Anterior cingulate cortex (tissue), 58 donors: ENCODE data around the gene DTX1.

Source experiments
- DNase-seq, 58 donors: peaks; one replicate each; lab custom pipeline; 2025; lab: John Stamatoyannopoulos, UW

DTX1 gene

DNA sequence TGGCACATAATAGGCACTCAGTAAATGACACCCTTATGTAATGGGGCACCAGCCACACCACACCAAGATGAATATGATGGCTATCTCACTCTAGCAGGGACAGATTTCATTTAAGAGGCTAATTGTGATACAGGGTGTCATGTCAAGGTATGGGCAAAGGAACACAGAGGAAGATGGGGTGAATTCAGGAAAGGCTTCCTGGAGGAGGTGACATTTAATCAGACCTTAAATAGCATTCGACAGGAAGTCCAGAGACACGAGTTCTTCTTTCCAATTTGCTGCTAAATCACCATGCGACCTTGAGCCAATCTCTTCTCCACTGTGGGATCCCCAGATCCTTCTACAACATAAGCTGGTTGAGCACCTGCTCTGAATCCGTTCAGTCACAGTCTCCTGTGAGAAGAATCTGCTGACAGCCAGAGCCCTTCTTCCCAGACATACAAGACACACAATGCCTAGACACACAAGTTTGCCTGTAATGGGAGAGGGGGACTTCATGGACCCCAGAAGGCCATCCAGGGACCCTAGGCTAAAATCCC, 1.5 kb upstream of the DTX1 start:
- DNase-seq, result no peak

DNA sequence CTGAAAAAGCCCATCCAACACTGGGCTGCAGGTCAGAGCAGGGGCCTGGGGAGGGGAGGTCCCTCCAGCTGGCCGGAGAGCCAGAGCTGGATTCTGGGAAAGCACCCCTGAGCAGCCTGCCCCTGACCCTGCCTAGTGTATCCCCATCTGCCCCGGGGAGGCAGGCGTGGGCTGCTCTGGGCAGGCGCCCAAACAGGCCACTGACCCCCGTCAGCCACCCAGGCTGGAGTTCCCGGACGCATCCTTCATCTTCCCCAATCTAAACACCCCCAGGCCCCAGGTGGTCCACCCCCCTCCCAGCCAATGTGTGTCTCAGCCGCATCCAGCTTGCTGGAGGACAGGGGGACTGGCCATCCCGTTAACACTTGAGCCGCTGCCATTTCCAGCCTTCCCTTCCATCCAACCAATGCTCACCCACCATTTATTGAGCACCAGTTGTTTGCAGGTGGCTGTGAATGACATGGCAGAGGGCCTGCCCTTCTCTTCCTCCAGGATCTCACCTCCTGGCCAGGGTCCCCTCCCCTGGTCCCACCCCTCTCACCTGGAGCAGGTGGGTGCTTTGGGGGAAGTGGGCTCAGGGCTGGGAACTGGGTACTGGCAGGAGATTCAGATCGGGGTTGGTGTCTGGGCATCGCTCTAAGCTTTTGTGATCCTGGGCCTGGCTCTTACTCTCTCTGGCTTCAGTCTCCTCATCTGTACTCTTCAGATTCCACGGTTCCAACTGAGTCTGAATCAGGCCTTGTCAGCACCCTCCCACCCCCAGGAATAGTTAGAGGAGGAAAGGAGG, 743 bp upstream of the DTX1 start:
- DNase-seq, result no peak

DNA sequence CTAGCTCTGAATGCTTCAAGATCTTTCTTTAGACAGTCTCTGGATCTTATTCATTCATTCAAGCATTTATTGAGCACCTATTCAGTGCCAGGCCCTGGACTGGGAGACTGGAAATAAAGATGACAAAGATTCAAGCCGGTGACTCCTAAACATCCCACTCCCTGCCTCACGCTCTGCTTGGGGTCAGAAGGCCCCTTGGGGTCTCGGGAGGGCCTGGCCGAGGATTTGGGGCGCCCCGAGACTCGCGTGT, 224 bp upstream of the DTX1 start:
- no peak for DNase-seq

DNA sequence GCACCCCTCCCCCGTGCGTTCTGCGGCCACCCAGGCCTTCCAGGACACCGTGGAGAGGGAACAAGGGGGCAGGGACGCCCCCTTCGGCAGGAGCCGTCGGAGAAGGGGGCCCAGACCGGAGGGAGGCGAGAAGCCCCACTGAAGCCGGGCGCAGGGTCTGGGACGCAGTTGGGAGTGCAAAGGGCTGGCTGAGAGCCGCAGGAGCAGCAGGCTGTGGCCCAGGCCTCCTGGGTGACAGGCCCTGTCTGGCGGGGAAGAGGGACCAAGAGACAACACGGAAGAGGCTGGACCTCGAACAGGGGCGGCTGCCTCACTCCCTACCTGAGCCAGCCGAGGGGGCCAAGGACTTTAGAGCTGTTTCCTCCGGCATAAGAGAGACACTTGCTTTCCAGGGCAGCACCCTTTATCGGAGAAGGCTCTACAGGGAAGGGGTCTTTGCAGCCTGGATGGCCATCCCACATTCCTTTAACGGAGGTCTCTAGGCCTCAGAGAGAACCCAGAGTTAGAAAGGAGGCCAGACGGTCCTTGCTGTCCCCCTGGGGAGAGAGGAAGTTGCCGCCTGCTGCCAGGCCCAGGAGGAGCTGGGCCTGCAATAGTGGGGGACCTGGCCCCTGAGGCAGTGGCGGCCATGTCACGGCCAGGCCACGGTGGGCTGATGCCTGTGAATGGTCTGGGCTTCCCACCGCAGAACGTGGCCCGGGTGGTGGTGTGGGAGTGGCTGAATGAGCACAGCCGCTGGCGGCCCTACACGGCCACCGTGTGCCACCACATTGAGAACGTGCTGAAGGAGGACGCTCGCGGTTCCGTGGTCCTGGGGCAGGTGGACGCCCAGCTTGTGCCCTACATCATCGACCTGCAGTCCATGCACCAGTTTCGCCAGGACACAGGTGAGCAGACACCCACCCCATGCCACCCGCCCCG, 1.3 kb downstream of the DTX1 start:
- DNase-seq, result peak in 2 of 58 donors; percentile 50 to 52

DNA sequence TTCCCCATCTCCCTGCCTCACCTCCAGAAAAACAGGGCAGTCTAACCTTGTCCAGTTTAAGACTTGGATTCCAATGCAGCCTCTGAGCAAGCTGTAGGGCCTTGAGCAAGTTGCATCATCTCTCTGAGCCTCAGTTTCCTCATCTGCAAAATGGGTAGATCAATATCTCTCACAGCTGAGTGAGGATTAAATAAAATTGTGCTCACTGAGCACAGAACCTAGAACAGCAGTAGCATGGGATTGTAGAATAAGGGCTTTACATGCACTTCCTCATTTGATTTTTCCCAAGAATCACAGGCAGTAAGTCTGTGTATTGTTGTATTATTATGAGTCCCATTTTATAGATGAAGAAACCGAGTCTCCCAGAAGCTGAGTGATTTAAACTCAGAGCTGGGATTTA, 2.0 kb downstream of the DTX1 start:
- DNase-seq, result no peak

DNA sequence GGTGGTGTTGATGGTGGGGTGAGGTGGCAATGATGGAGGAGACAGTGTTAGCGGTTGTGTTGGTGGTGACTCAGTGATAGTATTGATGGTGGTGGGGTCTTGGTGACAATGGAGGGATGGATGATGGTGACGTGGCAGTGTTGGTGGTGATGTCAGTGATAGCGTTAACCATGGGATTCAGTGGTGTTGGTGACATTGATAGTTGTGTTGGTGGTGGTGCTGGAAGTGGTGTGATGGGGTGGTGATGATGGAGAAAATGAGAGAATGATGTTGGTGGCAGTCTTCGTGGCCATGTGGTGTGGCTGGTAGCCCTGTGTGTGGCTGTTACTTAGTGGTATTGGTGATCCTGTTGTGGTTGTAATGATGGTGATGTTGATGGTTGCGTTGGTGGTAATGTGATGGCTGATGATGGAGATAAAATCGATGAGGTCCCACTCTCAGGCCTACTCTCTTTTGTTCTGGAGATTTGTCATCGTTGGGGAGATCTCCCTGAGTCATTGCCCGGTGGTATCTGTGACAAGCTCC, 2.6 kb downstream of the DTX1 start:
- DNase-seq, result no peak

DNA sequence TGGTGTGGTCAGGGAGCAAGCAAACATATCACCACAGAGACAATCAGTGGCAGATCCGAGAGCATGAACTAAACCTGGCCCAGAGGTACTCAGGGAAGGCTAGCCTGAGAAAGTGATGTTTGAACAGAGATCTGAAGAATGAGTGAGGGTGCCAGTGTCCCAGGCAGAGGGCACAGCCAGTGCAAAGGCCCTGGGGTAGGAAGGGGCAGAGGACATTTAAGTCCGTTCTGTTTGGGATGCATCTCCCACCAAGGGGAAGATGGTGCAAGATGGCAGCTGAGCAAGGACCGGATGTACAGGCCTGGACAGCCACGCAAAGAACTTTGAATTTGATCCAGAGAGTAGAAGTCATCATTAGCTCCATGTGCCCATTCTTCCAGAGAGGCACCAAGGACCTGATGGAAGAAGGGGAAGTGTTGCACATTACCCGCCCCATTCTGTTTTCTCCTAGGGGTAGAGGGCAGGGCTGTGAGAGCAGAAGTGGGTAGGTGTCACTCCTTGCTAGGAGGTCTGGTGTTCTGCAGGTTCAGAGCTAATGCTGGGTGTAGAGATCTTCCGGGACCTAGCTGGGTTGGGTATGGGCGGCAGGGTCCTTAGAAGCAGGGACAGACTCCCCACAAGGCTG, 3.9 kb downstream of the DTX1 start:
- DNase-seq, result no peak

DNA sequence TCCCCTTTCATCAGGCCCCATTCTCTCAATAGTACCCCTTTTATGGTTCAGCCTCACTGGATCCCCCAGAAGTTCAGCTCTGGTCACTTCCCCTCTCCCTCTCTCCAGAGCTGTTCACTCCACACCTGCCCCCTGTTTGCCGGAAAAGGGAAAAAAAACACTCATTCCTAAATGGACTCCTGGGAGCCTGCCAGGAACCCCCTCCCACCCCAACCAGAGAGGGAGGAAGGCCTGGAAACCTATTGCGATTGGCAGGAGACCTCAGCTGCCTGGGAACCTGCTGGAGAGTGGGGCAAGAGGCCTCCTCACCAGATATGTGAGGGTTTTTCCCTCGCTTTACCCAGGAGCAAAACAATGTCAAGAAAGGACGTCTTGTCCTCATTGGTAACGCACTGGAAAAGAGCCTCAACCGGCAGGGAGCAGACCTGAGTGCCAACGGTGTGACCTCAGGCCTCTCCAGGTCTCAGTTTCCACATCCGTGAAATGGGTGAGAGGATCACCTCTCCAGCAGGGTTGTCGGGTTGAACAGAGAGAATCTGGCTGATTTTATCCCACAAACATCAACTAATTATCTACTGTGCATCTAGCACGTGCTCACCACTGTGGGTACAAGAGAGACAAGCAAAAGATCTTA, 4.6 kb downstream of the DTX1 start:
- DNase-seq, result peak in 3 of 58 donors; percentile 4 to 30 (median 4)

DNA sequence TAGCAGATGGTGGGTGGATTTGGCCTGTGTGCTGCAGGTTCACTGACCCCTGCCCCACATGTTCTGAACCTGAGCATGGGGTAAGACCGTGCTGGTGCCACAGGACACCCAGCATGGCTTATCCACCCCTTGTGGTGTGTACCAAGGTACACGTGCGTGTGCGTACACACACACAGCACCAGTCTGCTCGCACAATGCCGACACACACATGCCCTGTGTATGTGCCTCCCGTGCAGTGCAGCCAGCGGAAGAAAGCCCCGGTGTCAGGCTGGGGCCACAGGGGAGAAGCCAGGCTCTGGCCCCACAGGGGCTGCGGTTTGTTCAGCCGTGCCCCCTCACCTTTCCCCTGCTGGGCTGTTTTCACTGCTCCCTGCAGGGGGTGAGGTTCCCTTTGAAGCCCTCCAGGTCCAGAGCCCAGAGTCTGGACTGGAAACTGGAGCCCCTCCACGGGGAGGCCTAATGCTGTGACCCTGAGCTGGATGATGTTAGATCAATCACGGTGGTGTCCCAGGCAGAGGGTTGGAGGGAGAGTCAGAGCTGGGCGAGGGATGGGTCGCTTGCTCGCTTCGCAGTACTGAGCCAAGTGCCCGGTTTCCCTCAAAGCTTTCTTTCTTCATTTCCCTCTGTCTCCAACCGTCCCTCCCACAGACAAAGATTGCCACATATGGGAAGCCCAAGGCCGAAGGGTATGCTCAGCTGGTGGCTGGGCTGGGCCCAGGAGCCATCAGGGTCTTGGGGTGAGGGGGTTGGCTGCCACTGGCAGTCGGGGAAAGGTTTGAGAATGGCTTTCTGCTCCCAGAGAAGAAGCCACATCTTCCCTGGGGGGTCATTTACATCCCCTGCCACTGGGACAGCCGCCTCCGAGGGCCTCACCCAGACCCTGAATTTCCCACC, 6.2 kb downstream of the DTX1 start:
- no peak for DNase-seq

DNA sequence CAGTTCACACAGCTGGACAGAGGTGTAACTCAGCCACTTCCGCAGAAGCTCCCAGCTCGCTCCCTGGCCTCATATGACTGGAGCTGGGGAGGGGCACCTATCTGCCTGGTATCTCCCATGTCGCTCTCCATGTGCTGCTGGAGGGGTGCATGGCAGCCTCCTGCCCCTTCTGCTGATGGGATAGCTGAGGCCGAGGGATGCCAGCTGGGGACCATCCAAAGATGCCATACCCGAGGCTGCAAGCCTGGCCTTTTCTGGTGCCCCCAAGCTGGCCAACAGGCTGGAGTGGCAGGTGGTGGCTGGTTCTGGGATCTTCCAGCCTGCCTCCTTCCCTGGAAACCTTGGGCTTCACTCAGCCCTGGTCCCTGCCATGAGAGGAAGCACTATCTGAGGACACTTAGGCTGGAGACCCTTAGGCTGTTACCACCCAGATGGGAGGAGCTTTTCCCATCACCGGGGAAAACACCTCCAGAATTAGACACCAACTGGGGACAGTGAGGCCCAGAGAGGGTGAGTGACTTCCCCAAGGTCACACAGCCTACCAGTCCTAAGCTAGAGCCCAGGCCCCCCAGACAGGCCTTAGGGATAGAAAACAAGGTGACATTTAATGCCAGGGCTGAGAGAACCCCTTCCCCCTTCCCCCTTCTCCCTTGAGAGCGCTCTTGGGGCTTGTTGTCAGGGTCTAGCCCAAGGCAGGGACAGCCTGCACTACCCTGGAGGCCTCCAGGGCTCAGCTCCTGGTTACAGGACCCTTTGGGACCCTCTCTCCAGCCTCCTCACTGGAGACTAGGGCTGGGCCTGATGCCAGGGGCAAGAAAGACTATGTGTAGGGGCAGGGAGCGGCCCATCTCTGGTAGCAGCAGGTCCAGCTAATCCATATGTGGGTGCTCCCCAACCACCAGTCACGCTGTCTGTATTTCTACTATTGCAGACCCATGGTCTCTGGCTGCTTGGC, 7.1 kb downstream of the DTX1 start:
- DNase-seq, result no peak

DNA sequence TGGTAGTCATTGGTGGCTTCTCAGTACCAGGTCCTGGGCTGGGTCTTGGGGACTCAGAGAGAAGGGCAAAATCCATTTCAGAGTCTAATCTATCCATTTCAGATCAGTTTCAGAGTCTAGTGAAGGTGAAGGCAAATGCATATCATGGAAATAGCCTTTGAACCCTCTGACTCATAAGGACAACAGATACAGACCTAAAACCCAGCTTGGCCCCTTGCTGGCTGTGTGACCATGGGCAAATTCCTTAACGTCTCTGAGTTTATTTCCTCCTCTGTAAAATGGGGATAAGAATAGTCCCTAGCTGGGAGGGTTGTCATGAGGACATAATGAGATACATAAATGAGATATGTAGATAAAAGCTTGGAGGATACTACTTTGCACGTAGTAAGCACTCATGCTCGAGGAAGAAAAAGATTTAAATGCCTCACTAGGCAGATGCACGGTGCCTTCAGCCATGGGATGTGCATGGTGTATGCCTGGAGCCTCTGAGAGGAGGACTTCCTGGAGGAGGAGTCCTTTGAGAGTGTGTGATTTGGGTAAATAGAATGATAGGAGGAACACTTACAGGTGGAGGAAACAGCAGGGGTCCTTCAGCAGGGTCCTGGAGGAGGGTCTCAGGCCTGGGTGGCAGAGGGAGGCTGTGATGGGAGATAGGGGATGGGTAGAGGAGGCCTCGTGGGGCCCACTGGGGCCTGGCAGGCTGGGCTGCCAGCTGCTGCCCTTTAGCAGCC, 8.0 kb downstream of the DTX1 start:
- DNase-seq, result no peak

DNA sequence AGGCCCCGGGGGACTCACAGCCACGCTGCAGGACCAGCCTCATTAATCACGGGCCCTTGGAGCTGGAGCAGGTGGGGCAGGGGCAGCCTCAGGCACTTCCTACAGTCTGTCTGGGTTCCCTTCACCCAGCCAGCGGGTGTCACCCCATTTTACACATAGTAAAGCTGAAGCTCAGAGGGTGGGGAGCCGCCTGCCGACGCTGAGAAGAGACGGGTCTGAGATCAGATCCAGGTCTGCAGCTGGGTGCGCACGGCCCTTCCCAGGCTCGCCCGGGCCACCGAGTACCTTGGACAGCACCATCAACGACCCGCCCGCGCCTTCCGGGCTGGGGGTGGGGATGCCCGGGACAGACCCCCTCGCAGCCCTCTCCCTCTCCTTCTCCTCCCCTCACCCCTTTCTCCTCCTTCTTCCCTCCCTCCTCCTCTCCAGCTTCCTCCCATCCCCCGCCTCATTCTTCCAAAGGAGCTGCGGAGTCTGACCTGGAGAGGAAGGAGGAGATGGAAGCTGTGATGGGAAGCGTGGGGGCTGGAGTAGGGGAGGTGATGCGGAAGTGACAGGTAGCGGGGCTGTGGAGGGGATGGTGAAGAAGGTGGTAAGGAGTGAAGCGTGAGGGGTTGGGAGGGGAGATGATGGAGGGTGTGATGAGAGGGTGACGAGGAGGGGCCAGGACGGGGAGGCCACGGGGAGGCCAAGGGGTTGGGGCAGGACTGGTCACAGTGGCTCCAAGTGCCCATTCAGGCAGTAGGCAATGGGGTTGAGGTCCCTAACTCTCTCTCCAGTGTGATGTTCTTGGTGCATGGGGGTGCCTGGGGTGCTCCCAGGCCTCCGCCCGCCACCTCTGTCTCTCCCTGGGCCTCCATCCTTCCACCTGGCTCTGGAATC, 8.8 kb downstream of the DTX1 start:
- DNase-seq, result peak in 1 of 58 donors; percentile 11

DNA sequence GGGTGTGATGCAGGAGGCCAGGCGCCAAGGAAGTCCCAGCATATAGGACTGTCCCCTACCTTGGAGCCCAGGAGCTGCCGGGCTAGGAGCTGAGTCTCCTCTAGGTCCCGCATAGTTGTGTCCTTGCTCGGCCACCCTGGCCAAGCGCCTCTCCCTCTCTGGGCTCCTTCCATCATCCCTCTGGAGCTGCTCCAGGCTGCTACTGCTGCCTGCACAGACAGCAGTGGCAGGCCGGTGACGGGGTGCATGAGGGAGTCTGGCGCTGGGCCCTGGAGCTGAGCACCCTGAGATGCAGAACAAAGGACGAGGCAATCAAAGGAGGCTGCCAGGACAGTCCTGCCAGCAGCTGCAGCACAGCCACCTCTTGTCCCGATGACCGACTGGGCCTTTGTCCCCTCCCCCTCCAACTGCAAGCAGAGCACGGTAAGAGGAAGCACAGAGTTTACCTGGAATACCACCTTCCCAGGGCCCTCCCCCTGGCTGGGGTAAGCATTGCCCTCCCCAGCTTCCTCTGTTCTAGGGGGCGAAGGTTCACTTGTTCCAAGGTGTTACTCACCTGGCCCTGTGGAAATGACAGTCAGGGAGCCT, 10.4 kb downstream of the DTX1 start:
- peak in 42 of 58 donors; percentile 13 to 85 (median 52) for DNase-seq

DNA sequence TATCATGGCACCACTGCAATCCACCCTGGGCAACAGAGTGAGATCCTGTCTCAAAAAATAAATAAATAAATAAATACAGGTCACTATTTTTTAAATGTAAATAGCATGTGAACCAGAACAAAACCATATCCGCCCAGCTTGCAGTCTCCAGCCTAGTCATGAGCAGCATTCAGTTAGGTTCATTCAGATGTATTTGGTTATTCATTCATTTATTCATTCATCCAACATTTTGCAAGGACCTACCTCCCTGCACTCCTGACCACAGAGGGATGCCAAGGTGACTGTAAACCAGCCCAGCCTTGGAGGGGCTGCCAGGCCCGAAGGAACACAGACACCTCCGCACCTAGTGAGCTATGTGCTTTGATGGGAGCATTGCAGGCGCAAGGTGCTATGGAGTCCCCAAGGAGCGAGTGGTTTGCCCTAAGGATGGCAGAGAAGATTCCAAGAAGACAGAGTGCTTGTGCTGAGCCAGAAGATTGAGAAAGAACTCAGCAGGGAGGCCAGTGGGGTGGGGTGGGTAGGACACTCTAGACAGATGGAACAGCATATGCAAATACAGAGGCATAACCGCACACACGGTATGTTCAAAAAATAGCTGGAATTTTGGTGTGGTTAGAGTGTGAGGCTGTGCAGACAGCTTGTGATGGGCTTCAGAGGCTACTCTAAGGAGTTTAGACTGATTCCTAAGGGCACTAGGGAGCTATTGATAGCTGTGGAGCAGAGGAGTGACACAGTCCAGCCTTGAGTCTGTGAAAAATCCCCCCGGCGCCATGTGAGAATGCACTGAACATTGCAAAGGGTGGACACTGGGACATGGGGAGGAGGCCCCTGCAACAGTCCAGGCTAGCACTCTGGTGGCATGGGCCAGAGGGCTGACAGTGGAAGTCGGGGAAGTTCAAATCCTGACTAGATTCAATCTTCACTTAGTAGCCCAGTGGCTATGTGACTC, 11.7 kb downstream of the DTX1 start:
- DNase-seq, result no peak

DNA sequence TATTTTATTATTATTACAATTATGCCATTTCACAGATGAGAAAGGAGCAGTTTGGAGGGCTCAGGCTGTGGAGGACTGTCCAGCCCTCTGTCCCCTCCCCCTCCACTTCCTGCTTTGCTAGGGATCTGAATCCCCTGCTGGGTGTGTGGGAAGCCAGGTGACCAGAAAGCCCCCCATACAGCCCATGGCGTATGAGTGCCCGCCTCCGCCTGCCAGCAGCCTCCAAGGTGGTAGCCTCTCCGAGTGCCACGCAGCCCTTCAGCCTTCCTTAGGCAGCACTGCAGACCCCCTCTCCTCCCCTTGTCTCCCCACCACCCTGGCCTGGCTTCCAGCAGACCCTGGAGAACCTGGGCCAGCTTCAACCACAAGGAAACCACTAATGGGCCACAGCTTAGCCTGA, 12.6 kb downstream of the DTX1 start:
- no peak for DNase-seq
